ENCODE data around the gene IQCH. TPM values are rescaled to one million over a fixed set of nuclear protein-coding genes. Genes with fewer than 3 reads are reported as not detected.

Gene IQCH
- total RNA-seq, 2 experiments from 2014 or later = 1.2 to 1.7 TPM

DNA sequence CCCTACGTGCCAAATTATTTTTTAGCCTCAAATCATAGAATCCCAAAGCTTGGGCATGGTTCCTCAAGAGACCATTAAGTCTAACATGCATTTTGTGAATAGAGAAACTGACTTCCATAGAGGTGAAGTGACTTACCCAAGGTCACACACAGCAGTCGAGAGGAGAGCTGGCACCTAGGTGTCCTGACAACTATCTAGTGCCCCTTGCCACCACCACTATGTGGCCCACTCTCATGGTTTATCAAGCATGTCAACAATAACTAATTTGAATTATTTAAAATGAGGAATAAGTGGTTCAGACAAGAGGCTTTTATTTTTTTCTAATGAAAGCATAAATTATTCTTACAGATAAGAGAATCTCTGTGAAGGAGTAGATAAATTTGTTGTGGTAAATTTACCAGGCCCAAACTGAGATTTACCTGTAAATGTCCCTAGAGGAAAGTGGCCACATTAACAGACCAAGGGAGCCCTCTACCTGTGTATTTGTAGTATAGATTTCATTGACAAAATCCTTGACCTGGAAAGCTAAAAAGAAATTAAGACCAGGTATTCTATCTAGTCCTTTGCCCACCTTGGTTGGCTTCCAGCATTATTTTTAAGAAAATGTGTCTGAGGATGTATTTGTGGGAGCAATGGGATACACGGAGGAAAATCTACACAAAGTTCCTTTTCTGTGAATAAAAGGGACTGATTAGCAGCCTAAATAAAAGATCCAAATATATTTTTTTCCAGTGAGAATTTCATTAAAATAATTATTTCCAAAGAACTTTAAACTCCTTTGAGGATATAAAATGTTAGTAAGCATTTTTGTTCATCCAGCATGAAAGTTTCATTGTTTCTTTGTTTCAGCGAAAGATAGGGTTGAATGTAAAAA lies 49.1 kb downstream of the IQCH start:
- POLR2A ChIA-PET = interaction anchor here (0.9 to 1.0 kb wide), 2 partner anchors 354 to 360 kb away, joined by 3 to 4 read pairs; no protein-coding TSS in a partner anchor
- CTCF ChIA-PET = interaction anchor here (0.7 to 3.8 kb wide), 19 partner anchors 9 to 382 kb away, joined by 3 to 75 read pairs (median 4); partner anchors contain the start of genes AAGAB and IQCH
- peak; percentile 41 for DNase-seq
- Mint-ChIP-seq H3K27ac (no peak overlapping the region), H3K27me3 (peaks cover 6% of the 10 kb centered on the region), H3K4me3 (no peak overlapping the region), H3K9me3 (no peaks in the 10 kb centered on the region), H3K4me1 (ENCODE audit: low read depth) (peaks cover 18% of the 10 kb centered on the region), H3K36me3 (ENCODE audit: low read depth) (no peaks in the 10 kb centered on the region)
- TF ChIP-seq CTCF (IDR thresholded peaks at IDR 0.05) = peak; percentile 71
- ATAC-seq = peak; percentile 32
- intact Hi-C loops (cut with micrococcal nuclease) = loop anchor here (5.0 to 10.0 kb wide), 2 partner anchors 219 to 361 kb away; no protein-coding TSS in a partner anchor

- intact Hi-C loops (cut with micrococcal nuclease) = loop anchor here (5.0 to 10.0 kb wide), 2 partner anchors 220 to 362 kb away; no protein-coding TSS in a partner anchor
- Mint-ChIP-seq H3K27me3 (peaks cover 3% of the 10 kb centered on the region), H3K36me3 (ENCODE audit: low read depth) (no peaks in the 10 kb centered on the region), H3K27ac (no peak overlapping the region), H3K9me3 (no peaks in the 10 kb centered on the region), H3K4me1 (ENCODE audit: low read depth) (peaks cover 18% of the 10 kb centered on the region), H3K4me3 (no peak overlapping the region)
- TF ChIP-seq CTCF (IDR thresholded peaks at IDR 0.05) = no peak
- DNase-seq (no peak), ATAC-seq (no peak)
- POLR2A ChIA-PET = interaction anchor here (0.5 kb wide), 1 partner anchor 25 kb away, joined by 3 read pairs; no protein-coding TSS in a partner anchor
- CTCF ChIA-PET = interaction anchor here (0.7 to 3.8 kb wide), 14 partner anchors 10 to 383 kb away, joined by 3 to 75 read pairs (median 4); no protein-coding TSS in a partner anchor
Measured at GRCh38 chr15:67304778-67305177, 50.2 kb downstream of the IQCH start.

- Mint-ChIP-seq H3K9me3 (no peaks in the 10 kb centered on the region), H3K4me3 (no peak overlapping the region), H3K27me3 (peaks cover 3% of the 10 kb centered on the region), H3K4me1 (ENCODE audit: low read depth) (peaks cover 18% of the 10 kb centered on the region), H3K36me3 (ENCODE audit: low read depth) (no peaks in the 10 kb centered on the region), H3K27ac (no peak overlapping the region)
- ATAC-seq (no peak), DNase-seq (no peak)
- intact Hi-C loops (cut with micrococcal nuclease) = loop anchor here (10.0 kb wide), 1 partner anchor 221 kb away; no protein-coding TSS in a partner anchor
- TF ChIP-seq CTCF (IDR thresholded peaks at IDR 0.05) = no peak
- ChIA-PET POLR2A (interaction anchor here (0.5 kb wide), 1 partner anchor 25 kb away, joined by 3 read pairs; no protein-coding TSS in a partner anchor), CTCF (interaction anchor here (1.1 to 3.8 kb wide), 3 partner anchors 66 to 358 kb away, joined by 3 to 75 read pairs (median 5); no protein-coding TSS in a partner anchor)
Measured at GRCh38 chr15:67305506-67305905, 50.9 kb downstream of the IQCH start.

- ATAC-seq (peak; percentile 91), DNase-seq (no peak)
- Mint-ChIP-seq H3K27ac (no peak overlapping the region), H3K4me1 (ENCODE audit: low read depth) (peaks cover 18% of the 10 kb centered on the region), H3K9me3 (no peaks in the 10 kb centered on the region), H3K27me3 (peaks cover 3% of the 10 kb centered on the region), H3K36me3 (ENCODE audit: low read depth) (no peaks in the 10 kb centered on the region), H3K4me3 (no peak overlapping the region)
- intact Hi-C loops (cut with micrococcal nuclease) = loop anchor here (2.0 to 10.0 kb wide), 2 partner anchors 66 to 222 kb away; no protein-coding TSS in a partner anchor
- CTCF ChIA-PET = interaction anchor here (1.9 kb wide), 1 partner anchor 361 kb away, joined by 10 read pairs; no protein-coding TSS in a partner anchor
- TF ChIP-seq CTCF (IDR thresholded peaks at IDR 0.05) = no peak
- POLR2A ChIA-PET = no interaction called here
Measured at GRCh38 chr15:67307156-67307555, 52.6 kb downstream of the IQCH start.
